H1 (cell line): ENCODE measurements around the gene UFD1. TPM values are rescaled to one million over a fixed set of nuclear protein-coding genes. Genes with fewer than 3 reads are reported as not detected.

ENCODE experiments used
- polyA plus RNA-seq, 7 experiments: library from polyadenylated mRNA; depleted of rRNA in 3 of 7; stranded (reverse) in 5 of 7; unstranded in 2 of 7; fragments of >200 nt in 5 of 7; fragments of 200-250 nt in 2 of 7; gene quantifications; 1 replicate in 5 of 7; 2 replicates in 1 of 7; 4 replicates in 1 of 7; pipeline versions ENCODE4 v1.2.1 to v1.2.3, GENCODE V29; 2011 to 2013; ENCODE audit warnings: missing spikeins in 2 of 7, mixed read lengths in 2 of 7
- total RNA-seq: library from RNA; stranded (reverse); fragmentation: NEBNext Ultra II Directional; extraction: Animal tissue kit (Norgen Biotek cat#: 25700); gene quantifications from 2 replicates; pipeline ENCODE4 v1.2.1, GENCODE V29; 2021

The UFD1 gene
- total and polyA plus RNA-seq, 2 of the 8 experiments (the other 6 are each of a cell fraction or from before 2014, with no cell fraction given), result 74.6 to 116 TPM

Other genes starting within 250 kb of the UFD1 start
- 12.4 and 17.3 TPM in 2 replicates for gene CLTCL1, start 187.5 kb downstream of the UFD1 start, total RNA-seq
- 17.0 and 17.3 TPM in 2 replicates for gene CLTCL1, start 187.5 kb downstream of the UFD1 start, polyA plus RNA-seq (2011; rRNA removed)
- 61.1 and 67.2 TPM in 2 replicates for gene HIRA, start 47.5 kb downstream of the UFD1 start, total RNA-seq
- 34.9 and 50.7 TPM in 2 replicates for gene HIRA, start 47.5 kb downstream of the UFD1 start, polyA plus RNA-seq (2011; rRNA removed)
- 14.5 and 18.5 TPM in 2 replicates for gene MRPL40, start 46.6 kb downstream of the UFD1 start, total RNA-seq
- 8.4 and 12.4 TPM in 2 replicates for gene MRPL40, start 46.6 kb downstream of the UFD1 start, polyA plus RNA-seq (2011; rRNA removed)
- gene C22orf39, start 31.5 kb downstream of the UFD1 start, total RNA-seq, result 22.7 and 28.2 TPM in 2 replicates
- 27.7 and 30.1 TPM in 2 replicates for gene C22orf39, start 31.5 kb downstream of the UFD1 start, polyA plus RNA-seq (2011; rRNA removed)
- gene CDC45, start 727 bp upstream of the UFD1 start, total RNA-seq, result 31.9 and 32.6 TPM in 2 replicates
- 37.7 and 40.0 TPM in 2 replicates for gene CDC45, start 727 bp upstream of the UFD1 start, polyA plus RNA-seq (2011; rRNA removed)
- gene CLDN5, start 45.2 kb upstream of the UFD1 start, total RNA-seq, result 0.69 and 1.6 TPM in 2 replicates
- gene CLDN5, start 45.2 kb upstream of the UFD1 start, polyA plus RNA-seq (2011; rRNA removed), result 1.2 and 2.5 TPM in 2 replicates
- gene SEPTIN5, start 235.3 kb upstream of the UFD1 start, total RNA-seq, result 7.8 and 8.6 TPM in 2 replicates
- 6.0 and 9.1 TPM in 2 replicates for gene SEPTIN5, start 235.3 kb upstream of the UFD1 start, polyA plus RNA-seq (2011; rRNA removed)
- gene GP1BB, start 244.3 kb upstream of the UFD1 start, total RNA-seq, result not detected in 2 replicates
- gene GP1BB, start 244.3 kb upstream of the UFD1 start, polyA plus RNA-seq (2011; rRNA removed), result 0.36 and 0.66 TPM in 2 replicates